SK-N-SH (cell line): ENCODE measurements around the gene PKNOX2. TPM values are rescaled to one million over a fixed set of nuclear protein-coding genes. Genes with fewer than 3 reads are reported as not detected.
A peak's percentile ranks its signal among the peaks of the same experiment; 100 is the strongest.

Source experiments
- CTCF ChIA-PET: fragments of 300-600, 350-600 bp; formaldehyde crosslinking; extraction: SDS; loops from one replicate; lab custom pipeline; 2021; lab: Yijun Ruan, JAX
- POLR2A ChIA-PET: fragments of 350-600 bp; sonication (Branson Sonifier 250); formaldehyde crosslinking; extraction: SDS; loops from one replicate; lab custom pipeline; 2020; ENCODE audit warnings: antibody characterized with exemption, inconsistent platforms; lab: Yijun Ruan, JAX
- DNase-seq: peaks from one replicate; pipeline ENCODE4 v3.0.0; 2012
- H2AFZ ChIP-seq: fragments of 200-600 bp; sonication (generic); 2 replicates; pipeline ENCODE4 v1.8.1; 2016; ENCODE audit warnings: antibody characterized with exemption, mild to moderate bottlenecking, low read depth
- H3F3A ChIP-seq: fragments of 200-600 bp; sonication (generic); replicated peaks from 2 replicates; pipeline ENCODE3; 2016; ENCODE audit warnings: antibody characterized with exemption, mild to moderate bottlenecking; ENCODE audit not compliant: insufficient read depth
- H3K27ac ChIP-seq, 2 experiments: fragments of 200-500 bp in 1 of 2; fragments of 200-600 bp in 1 of 2; sonication (Bioruptor generic) in 1 of 2; sonication (generic), shearing (Covaris generic) in 1 of 2; 2 replicates each; pipeline versions ENCODE4 v1.5.1 to v1.6.1; 2014 to 2016; ENCODE audit warnings: low read depth in 2 of 2, inconsistent platforms in 1 of 2, low read length in 1 of 2, mild to moderate bottlenecking in 1 of 2, mixed read lengths in 1 of 2
- H3K27me3 ChIP-seq: fragments of 200-600 bp; sonication (generic), shearing (Covaris generic); 2 replicates; pipeline ENCODE4 v1.6.1; 2016; ENCODE audit warnings: mixed run types; ENCODE audit not compliant: insufficient read depth
- H3K36me3 ChIP-seq, 2 experiments: fragments of 200-500 bp in 1 of 2; fragments of 200-600 bp in 1 of 2; sonication (Bioruptor generic) in 1 of 2; sonication (generic) in 1 of 2; replicated peaks in 1 of 2; 2 replicates each; pipeline versions ENCODE3 to v1.5.1; 2014 to 2016; ENCODE audit warnings: low read length in 1 of 2, mild to moderate bottlenecking in 1 of 2; ENCODE audit not compliant: insufficient read depth in 2 of 2, control insufficient read depth in 1 of 2
- H3K4me1 ChIP-seq, 2 experiments: fragments of 200-500 bp in 1 of 2; fragments of 200-600 bp in 1 of 2; sonication (Bioruptor generic) in 1 of 2; sonication (generic), shearing (Covaris generic) in 1 of 2; 2 replicates each; pipeline versions ENCODE4 v1.5.1 to v1.6.1; 2014 to 2016; ENCODE audit warnings: low read depth in 1 of 2, low read length in 1 of 2, mixed run types in 1 of 2; ENCODE audit not compliant: insufficient read depth in 2 of 2, control insufficient read depth in 1 of 2
- H3K4me2 ChIP-seq: fragments of 200-600 bp; sonication (generic), shearing (Covaris generic); 2 replicates; pipeline ENCODE4 v1.6.1; 2017; ENCODE audit warnings: mixed run types
- H3K4me3 ChIP-seq, 2 experiments: fragments of 200-500 bp in 1 of 2; fragments of 200-600 bp in 1 of 2; sonication (Bioruptor generic) in 1 of 2; sonication (generic), shearing (Covaris generic) in 1 of 2; 2 replicates each; pipeline versions ENCODE4 v1.5.1 to v1.8.1; 2014 to 2016; ENCODE audit warnings: low read depth in 2 of 2, inconsistent platforms in 1 of 2, low read length in 1 of 2, mild to moderate bottlenecking in 1 of 2, mixed read lengths in 1 of 2, moderate library complexity in 1 of 2
- H3K79me2 ChIP-seq: fragments of 200-600 bp; sonication (generic); 2 replicates; pipeline ENCODE4 v1.8.1; 2017; ENCODE audit warnings: mild to moderate bottlenecking; ENCODE audit not compliant: insufficient read depth
- H3K9ac ChIP-seq: fragments of 200-600 bp; sonication (generic); 2 replicates; pipeline ENCODE4 v1.6.1; 2017; ENCODE audit warnings: mixed run types
- H3K9me2 ChIP-seq: fragments of 200-600 bp; sonication (generic); 2 replicates; pipeline ENCODE4 v1.6.1; 2017; ENCODE audit warnings: mixed run types
- H3K9me3 ChIP-seq: fragments of 200-600 bp; sonication (generic); 2 replicates; pipeline ENCODE4 v1.6.1; 2017; ENCODE audit warnings: mixed run types, mild to moderate bottlenecking, moderate library complexity
- H4K20me1 ChIP-seq: fragments of 200-600 bp; sonication (generic); 2 replicates; pipeline ENCODE4 v1.6.1; 2017; ENCODE audit warnings: mild to moderate bottlenecking, mixed run types; ENCODE audit not compliant: insufficient read depth
- EZH2phosphoT487 ChIP-seq: fragments of 200-600 bp; sonication (generic); IDR thresholded peaks from 2 replicates; pipeline ENCODE4 v1.6.1; 2017; ENCODE audit warnings: low read depth, mixed run types, mild to moderate bottlenecking, antibody characterized with exemption, moderate library complexity, borderline replicate concordance
- FOXM1 ChIP-seq: IDR thresholded peaks from 2 replicates; pipeline ENCODE4 v1.4.0; 2012; ENCODE audit warnings: low read depth, mild to moderate bottlenecking
- GATA2 ChIP-seq: sonication (generic); formaldehyde crosslinking; IDR thresholded peaks from 2 replicates; pipeline ENCODE4 v1.5.0; 2020; ENCODE audit warnings: mild to moderate bottlenecking, missing genetic modification reagents
- MXI1 ChIP-seq: IDR thresholded peaks from 2 replicates; pipeline ENCODE4 v1.6.1; 2012; ENCODE audit warnings: mild to moderate bottlenecking, low read depth, low read length, improper control_type of control experiment
- POLR2AphosphoS5 ChIP-seq: IDR thresholded peaks from 2 replicates; pipeline ENCODE4 v1.6.1; 2012; ENCODE audit warnings: low read depth, low read length
- RCOR1 ChIP-seq: fragments of 150-350 bp; IDR thresholded peaks from 2 replicates; pipeline ENCODE4 v1.6.1; 2017; ENCODE audit warnings: antibody characterized with exemption, low read length
- SMC3 ChIP-seq: IDR thresholded peaks from 2 replicates; pipeline ENCODE4 v1.6.1; 2012; ENCODE audit warnings: low read depth, low read length, improper control_type of control experiment
- WGBS: methylation state at CpG from one replicate; pipeline ENCODE4 v1.1.6; 2017; ENCODE audit warnings: low lambda C conversion rate; 5-methylcytosine and 5-hydroxymethylcytosine counted together
- polyA plus RNA-seq, 3 experiments: library from polyadenylated mRNA; depleted of rRNA; stranded (reverse); fragments of >200 nt; gene quantifications; 2 replicates each; pipeline ENCODE4 v1.2.3, GENCODE V29; 2012
- TF ChIP-seq, protein P1 (sequence below): IDR thresholded peaks from 2 replicates; pipeline ENCODE4; 2012

Gene PKNOX2
- polyA plus RNA-seq, 1 of the 3 experiments (the other 2 are of a cell fraction): 0.02 TPM

DNA sequence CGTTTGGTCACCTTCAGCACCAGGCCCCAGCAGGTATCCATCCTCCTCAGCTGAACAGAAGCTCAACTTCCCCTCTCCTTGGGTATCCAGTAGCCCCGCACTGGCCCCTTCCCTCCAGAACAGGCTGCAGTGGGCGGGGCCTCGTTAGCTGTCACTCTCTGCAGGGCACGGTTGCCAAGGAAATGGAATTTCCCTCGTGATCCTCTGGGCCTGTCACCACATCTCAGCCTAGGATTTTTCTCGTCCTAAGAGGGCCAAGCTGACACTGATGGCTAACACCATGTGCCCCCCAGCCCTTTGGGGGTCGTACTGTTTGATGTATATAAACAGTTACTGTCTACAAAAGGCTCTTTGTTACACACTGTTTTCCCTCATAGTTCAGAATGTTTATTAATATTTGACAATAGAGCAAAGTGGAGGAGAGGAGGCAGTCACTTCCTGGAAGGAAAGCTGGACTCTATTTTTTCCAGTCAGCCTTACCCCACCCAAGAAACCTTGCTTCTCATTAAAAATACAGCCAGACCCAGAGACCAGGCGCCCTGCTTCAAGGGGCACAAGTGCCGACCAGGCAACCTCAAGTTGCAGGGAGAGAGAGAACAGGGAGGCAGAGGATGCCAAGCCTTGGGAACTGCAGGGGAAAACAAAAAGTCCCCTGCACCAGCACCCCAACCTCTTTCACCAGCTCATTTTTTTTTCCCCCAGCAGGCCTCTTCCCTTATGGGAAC, 287.0 kb downstream of the PKNOX2 start:
- Histone ChIP-seq H4K20me1 (no peaks in the 10 kb centered on the region), H3K9me2 (no peaks in the 10 kb centered on the region), H3K79me2 (no peaks in the 10 kb centered on the region), H3F3A (no peaks in the 10 kb centered on the region), H3K27me3 (no peaks in the 10 kb centered on the region), H3K36me3 (no peaks in the 10 kb centered on the region), H2AFZ (peak overlapping the region; percentile 64), H3K27ac (no peak overlapping the region), H3K4me3 (no peak overlapping the region), H3K4me2 (no peak overlapping the region), H3K9ac (no peak overlapping the region), H3K9me3 (no peaks in the 10 kb centered on the region), H3K4me1 (peaks cover 9 to 14% of the 10 kb centered on the region in 2 experiments; a peak in 2 of 4 replicates)
- TF ChIP-seq MXI1: peak; percentile 41; the same call in 1 of the 2 replicates
- no peak for TF ChIP-seq FOXM1
- TF ChIP-seq, protein P1, sequence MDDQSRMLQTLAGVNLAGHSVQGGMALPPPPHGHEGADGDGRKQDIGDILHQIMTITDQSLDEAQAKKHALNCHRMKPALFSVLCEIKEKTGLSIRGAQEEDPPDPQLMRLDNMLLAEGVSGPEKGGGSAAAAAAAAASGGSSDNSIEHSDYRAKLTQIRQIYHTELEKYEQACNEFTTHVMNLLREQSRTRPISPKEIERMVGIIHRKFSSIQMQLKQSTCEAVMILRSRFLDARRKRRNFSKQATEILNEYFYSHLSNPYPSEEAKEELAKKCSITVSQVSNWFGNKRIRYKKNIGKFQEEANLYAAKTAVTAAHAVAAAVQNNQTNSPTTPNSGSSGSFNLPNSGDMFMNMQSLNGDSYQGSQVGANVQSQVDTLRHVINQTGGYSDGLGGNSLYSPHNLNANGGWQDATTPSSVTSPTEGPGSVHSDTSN: peak; percentile 62
- peak; percentile 80 for DNase-seq
- ChIA-PET POLR2A (interaction anchor here (0.6 kb wide), 1 partner anchor 812 kb away, joined by 3 read pairs; no protein-coding TSS in a partner anchor), CTCF (interaction anchor here (0.7 to 5.1 kb wide), 14 partner anchors 10 to 478 kb away, joined by 3 to 37 read pairs (median 4); no protein-coding TSS in a partner anchor)
- 32% methylated on average over 8 of the region's 10 CpGs for WGBS

DNA sequence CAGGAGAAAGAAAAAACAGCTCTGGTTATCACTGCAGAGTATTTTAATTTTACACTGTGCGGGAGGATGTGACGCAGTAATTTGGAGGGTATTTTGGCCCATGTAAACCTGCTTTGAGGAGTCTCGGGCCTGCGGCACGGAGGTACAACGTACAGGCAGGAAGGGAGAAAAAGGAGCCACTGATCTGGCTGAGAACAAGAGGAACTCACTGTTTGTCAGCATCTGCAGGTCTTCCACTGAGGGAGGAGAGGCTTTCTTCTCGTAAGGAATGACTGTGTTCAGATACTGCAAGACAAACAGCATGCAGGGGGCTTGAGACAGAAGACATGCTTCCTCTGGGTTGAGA, 287.5 kb downstream of the PKNOX2 start:
- Histone ChIP-seq H3K9ac (no peak overlapping the region), H3K4me2 (no peak overlapping the region), H3K9me2 (no peaks in the 10 kb centered on the region), H3K9me3 (no peaks in the 10 kb centered on the region), H3F3A (no peaks in the 10 kb centered on the region), H3K79me2 (no peaks in the 10 kb centered on the region), H3K36me3 (no peaks in the 10 kb centered on the region), H3K27ac (no peak overlapping the region; a peak in 1 of 4 replicates), H4K20me1 (no peaks in the 10 kb centered on the region), H3K4me3 (no peak overlapping the region), H3K27me3 (no peaks in the 10 kb centered on the region), H2AFZ (peak overlapping the region; percentile 41; the same call in 1 of the 2 replicates), H3K4me1 (peaks cover 9 to 14% of the 10 kb centered on the region in 2 experiments; a peak in 2 of 4 replicates)
- WGBS: 90% methylated on average over 7 of the region's 7 CpGs
- ChIA-PET CTCF (interaction anchor here (0.7 to 5.1 kb wide), 16 partner anchors 10 to 479 kb away, joined by 3 to 37 read pairs (median 4); no protein-coding TSS in a partner anchor), POLR2A (interaction anchor here (0.6 kb wide), 1 partner anchor 812 kb away, joined by 3 read pairs; no protein-coding TSS in a partner anchor)
- TF ChIP-seq GATA2 (CRISPR knock-in tag): no peak
- no peak for TF ChIP-seq RCOR1
- TF ChIP-seq MXI1: no peak
- no peak for TF ChIP-seq SMC3
- no peak for TF ChIP-seq POLR2AphosphoS5
- no peak for DNase-seq

DNA sequence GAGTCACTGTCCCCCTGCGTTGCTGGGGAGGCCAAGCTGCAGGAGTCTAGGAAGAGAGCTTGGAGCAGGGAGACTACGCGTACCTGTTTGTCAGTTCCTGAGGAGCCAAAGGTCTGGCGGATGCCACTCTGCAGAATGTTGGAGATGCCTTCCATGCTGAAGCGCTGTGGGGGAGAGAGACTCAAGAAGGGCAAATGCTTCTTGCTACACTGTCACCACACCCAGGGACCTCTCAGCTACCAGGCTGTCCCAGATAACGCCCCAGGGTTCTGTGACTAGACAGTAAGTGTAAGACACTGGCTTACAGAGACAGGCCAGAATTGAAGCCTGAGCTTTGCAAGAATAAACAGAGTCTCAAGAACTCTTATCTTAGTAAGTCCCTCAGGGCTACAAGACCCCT, 289.5 kb downstream of the PKNOX2 start:
- no peak overlapping the region for H3K4me2 ChIP-seq
- no peaks in the 10 kb centered on the region for H3K9me2 ChIP-seq
- TF ChIP-seq EZH2phosphoT487: no peak
- ChIA-PET POLR2A (no interaction called here), CTCF (interaction anchor here (0.9 to 5.1 kb wide), 6 partner anchors 9 to 385 kb away, joined by 3 to 37 read pairs (median 12); no protein-coding TSS in a partner anchor)
- no peak overlapping the region for H2AFZ ChIP-seq
- no peaks in the 10 kb centered on the region for H3K27me3 ChIP-seq
- no peaks in the 10 kb centered on the region for H3K36me3 ChIP-seq
- no peaks in the 10 kb centered on the region for H3K9me3 ChIP-seq
- WGBS: 86% methylated on average over 5 of the region's 6 CpGs
- no peaks in the 10 kb centered on the region for H3K79me2 ChIP-seq
- H3K4me3 ChIP-seq: no peak overlapping the region
- no peak overlapping the region for H3K9ac ChIP-seq
- no peaks in the 10 kb centered on the region for H3F3A ChIP-seq
- no peak overlapping the region for H3K27ac ChIP-seq
- no peak for DNase-seq
- peaks cover 0 to 9% of the 10 kb centered on the region in 2 experiments; a peak in 2 of 4 replicates for H3K4me1 ChIP-seq
- H4K20me1 ChIP-seq: no peaks in the 10 kb centered on the region
